Lower leg skin (tissue), 3 donors: ENCODE data around the gene OR11L1.

Source experiments
- POLR2A ChIP-seq, 2 donors: fragments of 450-650 bp; IDR thresholded peaks; one replicate each; pipeline ENCODE4 v1.6.1; 2016 to 2017; ENCODE audit warnings: antibody characterized with exemption in 2 of 2, mild to moderate bottlenecking in 1 of 2, moderate library complexity in 1 of 2
- TF ChIP-seq, protein P1 (sequence below), 3 donors: fragments of 450-650 bp; IDR thresholded peaks; one replicate each; pipeline ENCODE4 v1.5.1; 2016; ENCODE audit warnings: antibody characterized with exemption in 3 of 3, mild to moderate bottlenecking in 3 of 3, moderate library complexity in 2 of 3

DNA sequence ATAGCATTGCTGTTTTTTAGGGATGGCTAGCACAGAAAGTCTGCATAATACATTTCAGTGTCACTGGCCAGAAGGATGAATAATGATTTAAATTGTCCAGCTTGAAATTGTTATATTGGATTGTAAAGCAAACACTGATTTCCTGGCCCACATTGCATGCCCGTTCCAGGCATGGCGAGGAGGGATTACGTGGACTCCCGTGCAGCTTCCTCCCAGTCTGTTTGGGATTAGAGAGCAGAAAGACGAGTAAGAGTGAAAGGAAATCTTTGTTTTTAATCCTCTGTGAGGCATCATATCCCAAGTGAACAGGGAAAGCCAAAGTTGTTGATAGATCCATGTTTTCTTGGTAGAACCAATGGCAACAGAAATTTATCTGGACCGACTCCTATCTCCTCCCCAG, 23.7 kb upstream of the OR11L1 start:
- no peak for TF ChIP-seq POLR2A (IDR thresholded peaks at IDR 0.05)
- TF ChIP-seq, protein P1, sequence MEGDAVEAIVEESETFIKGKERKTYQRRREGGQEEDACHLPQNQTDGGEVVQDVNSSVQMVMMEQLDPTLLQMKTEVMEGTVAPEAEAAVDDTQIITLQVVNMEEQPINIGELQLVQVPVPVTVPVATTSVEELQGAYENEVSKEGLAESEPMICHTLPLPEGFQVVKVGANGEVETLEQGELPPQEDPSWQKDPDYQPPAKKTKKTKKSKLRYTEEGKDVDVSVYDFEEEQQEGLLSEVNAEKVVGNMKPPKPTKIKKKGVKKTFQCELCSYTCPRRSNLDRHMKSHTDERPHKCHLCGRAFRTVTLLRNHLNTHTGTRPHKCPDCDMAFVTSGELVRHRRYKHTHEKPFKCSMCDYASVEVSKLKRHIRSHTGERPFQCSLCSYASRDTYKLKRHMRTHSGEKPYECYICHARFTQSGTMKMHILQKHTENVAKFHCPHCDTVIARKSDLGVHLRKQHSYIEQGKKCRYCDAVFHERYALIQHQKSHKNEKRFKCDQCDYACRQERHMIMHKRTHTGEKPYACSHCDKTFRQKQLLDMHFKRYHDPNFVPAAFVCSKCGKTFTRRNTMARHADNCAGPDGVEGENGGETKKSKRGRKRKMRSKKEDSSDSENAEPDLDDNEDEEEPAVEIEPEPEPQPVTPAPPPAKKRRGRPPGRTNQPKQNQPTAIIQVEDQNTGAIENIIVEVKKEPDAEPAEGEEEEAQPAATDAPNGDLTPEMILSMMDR (IDR thresholded peaks at IDR 0.05): no peak
